ENCODE data around the gene OR13F1. TPM values are rescaled to one million over a fixed set of nuclear protein-coding genes. Genes with fewer than 3 reads are reported as not detected.

Gene OR13F1
- total RNA-seq, 2 donors from 2014 or later, result not detected

Other genes with a start within 250 kb of the OR13F1 start
- gene OR13C4, start 22.9 kb downstream of the OR13F1 start, total RNA-seq, result not detected
- gene OR13C3, start 32.6 kb downstream of the OR13F1 start, total RNA-seq, result not detected
- gene OR13C8, start 64.9 kb downstream of the OR13F1 start, total RNA-seq, result not detected
- gene OR13C5, start 95.2 kb downstream of the OR13F1 start, total RNA-seq, result not detected
- gene OR13C2, start 101.4 kb downstream of the OR13F1 start, total RNA-seq, result not detected
- gene OR13C9, start 113.9 kb downstream of the OR13F1 start, total RNA-seq, result not detected
- gene OR13D1, start 190.3 kb downstream of the OR13F1 start, total RNA-seq, result not detected
- 10 to 100 TPM; 12.5 to 15.2 TPM for gene NIPSNAP3A, start 243.4 kb downstream of the OR13F1 start, total RNA-seq